ENCODE data around the gene ACSS2. TPM values are rescaled to one million over a fixed set of nuclear protein-coding genes. Genes with fewer than 3 reads are reported as not detected.

The ACSS2 gene
- total and polyA plus RNA-seq, 2 donors from 2014 or later: 53.1 to 98.9 TPM

DNA sequence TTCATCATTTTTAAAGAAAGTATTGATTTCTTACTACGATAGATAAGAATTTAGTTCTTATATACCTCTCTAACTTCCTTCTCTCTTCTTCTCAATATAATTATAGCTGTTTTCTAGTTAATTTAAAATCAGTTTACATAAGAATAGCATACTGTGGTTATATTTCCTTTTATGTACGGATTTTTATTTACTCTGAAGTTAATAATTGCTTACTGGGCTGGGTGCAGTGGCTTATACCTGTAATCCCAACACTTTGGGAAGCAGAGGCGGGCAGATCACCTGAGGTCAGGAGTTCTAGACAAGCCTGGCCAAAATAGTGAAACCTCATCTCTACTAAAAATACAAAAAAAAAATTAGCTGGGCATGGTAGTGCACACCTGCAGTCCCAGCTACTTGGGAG, 9.7 kb downstream of the ACSS2 start:
- DNase-seq (no peak), FAIRE-seq (no peak)
- Histone ChIP-seq H3K9ac (ENCODE audit: low read length in 3 of 3) (no peak overlapping the region), H3K9me3 (ENCODE audit: control insufficient read depth in 2 of 3, insufficient read depth in 1 of 3, low read length in 3 of 3) (no peaks in the 10 kb centered on the region), H3K27ac (ENCODE audit: low read depth in 2 of 2, low read length in 2 of 2) (no peak overlapping the region), H3K27me3 (ENCODE audit: control insufficient read depth, insufficient read depth, low read length) (no peaks in the 10 kb centered on the region), H3K4me1 (ENCODE audit: control insufficient read depth in 2 of 3, insufficient read depth in 2 of 3, low read depth in 1 of 3, low read length in 3 of 3) (peaks cover 0 to 2% (median 0%) of the 10 kb centered on the region in 3 donors), H3K36me3 (ENCODE audit: control insufficient read depth in 2 of 3, insufficient read depth in 3 of 3, low read length in 3 of 3) (peaks cover 0 to 22% (median 7%) of the 10 kb centered on the region in 3 donors), H3K4me3 (ENCODE audit: low read length in 3 of 3) (no peak overlapping the region)
- intact Hi-C loops (cut with DNase I): no loop called here
- TF ChIP-seq, protein P1, sequence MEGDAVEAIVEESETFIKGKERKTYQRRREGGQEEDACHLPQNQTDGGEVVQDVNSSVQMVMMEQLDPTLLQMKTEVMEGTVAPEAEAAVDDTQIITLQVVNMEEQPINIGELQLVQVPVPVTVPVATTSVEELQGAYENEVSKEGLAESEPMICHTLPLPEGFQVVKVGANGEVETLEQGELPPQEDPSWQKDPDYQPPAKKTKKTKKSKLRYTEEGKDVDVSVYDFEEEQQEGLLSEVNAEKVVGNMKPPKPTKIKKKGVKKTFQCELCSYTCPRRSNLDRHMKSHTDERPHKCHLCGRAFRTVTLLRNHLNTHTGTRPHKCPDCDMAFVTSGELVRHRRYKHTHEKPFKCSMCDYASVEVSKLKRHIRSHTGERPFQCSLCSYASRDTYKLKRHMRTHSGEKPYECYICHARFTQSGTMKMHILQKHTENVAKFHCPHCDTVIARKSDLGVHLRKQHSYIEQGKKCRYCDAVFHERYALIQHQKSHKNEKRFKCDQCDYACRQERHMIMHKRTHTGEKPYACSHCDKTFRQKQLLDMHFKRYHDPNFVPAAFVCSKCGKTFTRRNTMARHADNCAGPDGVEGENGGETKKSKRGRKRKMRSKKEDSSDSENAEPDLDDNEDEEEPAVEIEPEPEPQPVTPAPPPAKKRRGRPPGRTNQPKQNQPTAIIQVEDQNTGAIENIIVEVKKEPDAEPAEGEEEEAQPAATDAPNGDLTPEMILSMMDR (IDR thresholded peaks at IDR 0.05; ENCODE audit: borderline replicate concordance, extremely low read depth, insufficient read depth): no peak

DNA sequence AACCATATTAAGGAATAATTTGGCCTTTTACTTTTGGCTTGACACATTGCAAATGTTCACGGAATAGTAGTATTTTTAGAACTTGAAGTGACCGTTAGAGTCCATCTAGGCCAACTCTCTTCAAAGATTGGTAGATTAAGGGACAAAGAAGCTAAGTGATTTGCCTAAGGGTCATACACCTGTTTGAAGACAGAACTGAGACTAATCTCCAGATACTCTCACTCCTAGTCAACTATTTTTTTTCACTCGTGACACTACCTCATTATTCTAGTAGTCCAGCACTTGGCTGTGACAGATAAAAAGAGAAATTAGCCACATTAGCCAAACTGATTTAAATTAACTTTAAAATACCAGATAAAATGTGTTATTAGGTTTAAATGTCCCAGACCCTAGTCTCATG, 10.6 kb downstream of the ACSS2 start:
- H3K36me3 ChIP-seq (ENCODE audit: control insufficient read depth in 2 of 3, insufficient read depth in 3 of 3, low read length in 3 of 3): peaks cover 0 to 22% (median 7%) of the 10 kb centered on the region in 3 donors
- H3K27me3 ChIP-seq (ENCODE audit: control insufficient read depth, insufficient read depth, low read length): no peaks in the 10 kb centered on the region
- H3K9me3 ChIP-seq (ENCODE audit: control insufficient read depth in 2 of 3, insufficient read depth in 1 of 3, low read length in 3 of 3): no peaks in the 10 kb centered on the region
- no peak overlapping the region for H3K9ac ChIP-seq (ENCODE audit: low read length in 3 of 3)
- H3K27ac ChIP-seq (ENCODE audit: low read depth in 2 of 2, low read length in 2 of 2): no peak overlapping the region
- DNase-seq (no peak), FAIRE-seq (no peak)
- intact Hi-C loops (cut with DNase I): no loop called here
- TF ChIP-seq, protein P1 (IDR thresholded peaks at IDR 0.05; ENCODE audit: borderline replicate concordance, extremely low read depth, insufficient read depth): no peak
- peaks cover 0 to 2% (median 0%) of the 10 kb centered on the region in 3 donors for H3K4me1 ChIP-seq (ENCODE audit: control insufficient read depth in 2 of 3, insufficient read depth in 2 of 3, low read depth in 1 of 3, low read length in 3 of 3)
- no peak overlapping the region for H3K4me3 ChIP-seq (ENCODE audit: low read length in 3 of 3)

DNA sequence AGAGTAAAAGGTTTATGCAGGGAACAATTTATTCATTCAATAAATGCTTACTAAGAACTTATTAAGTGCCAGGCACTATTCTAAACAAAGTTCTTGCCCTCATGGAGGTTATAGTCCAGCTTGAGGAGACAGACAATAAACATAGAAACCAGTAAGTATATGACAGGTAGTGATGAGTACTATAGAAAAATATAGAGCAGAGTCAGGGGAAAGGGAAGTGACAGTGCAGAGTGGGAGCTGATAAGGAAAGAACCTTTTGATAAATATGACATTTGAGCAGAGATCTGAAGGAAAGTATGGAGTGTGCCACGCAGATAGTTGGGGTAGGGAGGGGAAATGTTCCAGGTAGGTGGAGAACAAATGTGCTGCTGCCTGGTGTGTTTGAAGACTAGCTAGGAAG, 12.1 kb downstream of the ACSS2 start:
- intact Hi-C loops (cut with DNase I): no loop called here
- H3K36me3 ChIP-seq (ENCODE audit: control insufficient read depth in 2 of 3, insufficient read depth in 3 of 3, low read length in 3 of 3): peaks cover 0 to 13% (median 3%) of the 10 kb centered on the region in 3 donors
- no peaks in the 10 kb centered on the region for H3K9me3 ChIP-seq (ENCODE audit: control insufficient read depth in 2 of 3, insufficient read depth in 1 of 3, low read length in 3 of 3)
- peaks cover 0 to 2% (median 0%) of the 10 kb centered on the region in 3 donors for H3K4me1 ChIP-seq (ENCODE audit: control insufficient read depth in 2 of 3, insufficient read depth in 2 of 3, low read depth in 1 of 3, low read length in 3 of 3)
- DNase-seq (no peak), FAIRE-seq (no peak)
- H3K27ac ChIP-seq (ENCODE audit: low read depth in 2 of 2, low read length in 2 of 2): no peak overlapping the region
- H3K4me3 ChIP-seq (ENCODE audit: low read length in 3 of 3): no peak overlapping the region
- no peak overlapping the region for H3K9ac ChIP-seq (ENCODE audit: low read length in 3 of 3)
- H3K27me3 ChIP-seq (ENCODE audit: control insufficient read depth, insufficient read depth, low read length): no peaks in the 10 kb centered on the region
- TF ChIP-seq, protein P1 (IDR thresholded peaks at IDR 0.05; ENCODE audit: borderline replicate concordance, extremely low read depth, insufficient read depth): no peak
